ENCODE measurements around the gene GAPDH.

Gene GAPDH

DNA sequence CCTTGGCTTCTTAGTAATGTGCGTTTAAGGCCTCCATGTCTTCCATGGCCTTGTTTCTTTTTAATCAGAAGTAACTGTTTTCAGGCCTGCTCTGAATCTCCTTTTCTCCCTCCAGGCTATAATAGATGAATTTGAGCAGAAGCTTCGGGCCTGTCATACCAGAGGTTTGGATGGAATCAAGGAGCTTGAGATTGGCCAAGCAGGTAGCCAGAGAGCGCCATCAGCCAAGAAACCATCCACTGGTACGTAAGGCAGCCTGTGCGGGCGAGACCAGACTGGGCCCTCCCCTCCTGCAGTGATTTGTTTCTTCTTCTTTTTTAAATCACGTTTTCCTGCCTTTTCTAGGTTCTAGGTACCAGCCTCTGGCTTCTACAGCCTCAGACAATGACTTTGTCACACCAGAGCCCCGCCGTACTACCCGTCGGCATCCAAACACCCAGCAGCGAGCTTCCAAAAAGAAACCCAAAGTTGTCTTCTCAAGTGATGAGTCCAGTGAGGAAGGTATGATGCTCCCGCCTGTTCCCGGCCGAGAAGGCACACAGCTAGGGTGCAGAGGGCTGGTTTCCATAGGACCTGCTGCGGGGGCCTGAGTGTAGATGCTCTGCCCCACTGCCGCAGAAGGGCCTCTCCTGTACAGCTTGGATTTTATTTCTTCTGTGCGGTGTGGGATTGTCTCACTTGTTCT, 3.6 kb upstream of the GAPDH start:
- DNase-seq, result no peak

- peak; percentile 92 for DNase-seq
Observed at GRCh38 chr12:6532051-6532926, 2.0 kb upstream of the GAPDH start.

DNA sequence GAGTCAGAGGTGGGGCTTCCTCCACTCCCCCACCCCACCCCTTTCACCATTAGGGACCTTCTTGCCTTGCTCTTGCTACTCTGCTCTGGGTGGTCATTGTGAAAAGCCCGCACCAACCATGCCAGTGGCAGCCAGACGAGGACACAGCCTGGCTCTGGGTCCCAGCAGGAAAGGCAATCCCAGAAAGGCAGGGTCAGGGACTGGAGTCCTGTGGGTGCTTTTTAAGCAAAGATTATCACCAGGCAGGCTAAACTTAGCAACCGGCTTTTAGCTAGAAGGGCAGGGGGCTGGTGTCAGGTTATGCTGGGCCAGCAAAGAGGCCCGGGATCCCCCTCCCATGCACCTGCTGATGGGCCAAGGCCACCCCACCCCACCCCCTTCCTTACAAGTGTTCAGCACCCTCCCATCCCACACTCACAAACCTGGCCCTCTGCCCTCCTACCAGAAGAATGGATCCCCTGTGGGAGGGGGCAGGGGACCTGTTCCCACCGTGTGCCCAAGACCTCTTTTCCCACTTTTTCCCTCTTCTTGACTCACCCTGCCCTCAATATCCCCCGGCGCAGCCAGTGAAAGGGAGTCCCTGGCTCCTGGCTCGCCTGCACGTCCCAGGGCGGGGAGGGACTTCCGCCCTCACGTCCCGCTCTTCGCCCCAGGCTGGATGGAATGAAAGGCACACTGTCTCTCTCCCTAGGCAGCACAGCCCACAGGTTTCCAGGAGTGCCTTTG, 1.2 kb upstream of the GAPDH start:
- DNase-seq, result peak; percentile 76

DNA sequence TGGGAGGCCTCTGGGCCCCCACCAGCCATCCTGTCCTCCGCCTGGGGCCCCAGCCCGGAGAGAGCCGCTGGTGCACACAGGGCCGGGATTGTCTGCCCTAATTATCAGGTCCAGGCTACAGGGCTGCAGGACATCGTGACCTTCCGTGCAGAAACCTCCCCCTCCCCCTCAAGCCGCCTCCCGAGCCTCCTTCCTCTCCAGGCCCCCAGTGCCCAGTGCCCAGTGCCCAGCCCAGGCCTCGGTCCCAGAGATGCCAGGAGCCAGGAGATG, 729 bp upstream of the GAPDH start:
- no peak for DNase-seq

DNA sequence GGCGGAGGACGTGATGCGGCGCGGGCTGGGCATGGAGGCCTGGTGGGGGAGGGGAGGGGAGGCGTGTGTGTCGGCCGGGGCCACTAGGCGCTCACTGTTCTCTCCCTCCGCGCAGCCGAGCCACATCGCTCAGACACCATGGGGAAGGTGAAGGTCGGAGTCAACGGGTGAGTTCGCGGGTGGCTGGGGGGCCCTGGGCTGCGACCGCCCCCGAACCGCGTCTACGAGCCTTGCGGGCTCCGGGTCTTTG, 303 bp downstream of the GAPDH start:
- no peak for DNase-seq

DNA sequence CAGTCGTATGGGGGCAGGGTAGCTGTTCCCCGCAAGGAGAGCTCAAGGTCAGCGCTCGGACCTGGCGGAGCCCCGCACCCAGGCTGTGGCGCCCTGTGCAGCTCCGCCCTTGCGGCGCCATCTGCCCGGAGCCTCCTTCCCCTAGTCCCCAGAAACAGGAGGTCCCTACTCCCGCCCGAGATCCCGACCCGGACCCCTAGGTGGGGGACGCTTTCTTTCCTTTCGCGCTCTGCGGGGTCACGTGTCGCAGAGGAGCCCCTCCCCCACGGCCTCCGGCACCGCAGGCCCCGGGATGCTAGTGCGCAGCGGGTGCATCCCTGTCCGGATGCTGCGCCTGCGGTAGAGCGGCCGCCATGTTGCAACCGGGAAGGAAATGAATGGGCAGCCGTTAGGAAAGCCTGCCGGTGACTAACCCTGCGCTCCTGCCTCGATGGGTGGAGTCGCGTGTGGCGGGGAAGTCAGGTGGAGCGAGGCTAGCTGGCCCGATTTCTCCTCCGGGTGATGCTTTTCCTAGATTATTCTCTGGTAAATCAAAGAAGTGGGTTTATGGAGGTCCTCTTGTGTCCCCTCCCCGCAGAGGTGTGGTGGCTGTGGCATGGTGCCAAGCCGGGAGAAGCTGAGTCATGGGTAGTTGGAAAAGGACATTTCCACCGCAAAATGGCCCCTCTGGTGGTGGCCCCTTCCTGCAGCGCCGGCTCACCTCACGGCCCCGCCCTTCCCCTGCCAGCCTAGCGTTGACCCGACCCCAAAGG, 804 bp downstream of the GAPDH start:
- DNase-seq, result peak; percentile 78

- DNase-seq, result no peak
Observed at GRCh38 chr12:6535697-6535946, 1.3 kb downstream of the GAPDH start.

DNA sequence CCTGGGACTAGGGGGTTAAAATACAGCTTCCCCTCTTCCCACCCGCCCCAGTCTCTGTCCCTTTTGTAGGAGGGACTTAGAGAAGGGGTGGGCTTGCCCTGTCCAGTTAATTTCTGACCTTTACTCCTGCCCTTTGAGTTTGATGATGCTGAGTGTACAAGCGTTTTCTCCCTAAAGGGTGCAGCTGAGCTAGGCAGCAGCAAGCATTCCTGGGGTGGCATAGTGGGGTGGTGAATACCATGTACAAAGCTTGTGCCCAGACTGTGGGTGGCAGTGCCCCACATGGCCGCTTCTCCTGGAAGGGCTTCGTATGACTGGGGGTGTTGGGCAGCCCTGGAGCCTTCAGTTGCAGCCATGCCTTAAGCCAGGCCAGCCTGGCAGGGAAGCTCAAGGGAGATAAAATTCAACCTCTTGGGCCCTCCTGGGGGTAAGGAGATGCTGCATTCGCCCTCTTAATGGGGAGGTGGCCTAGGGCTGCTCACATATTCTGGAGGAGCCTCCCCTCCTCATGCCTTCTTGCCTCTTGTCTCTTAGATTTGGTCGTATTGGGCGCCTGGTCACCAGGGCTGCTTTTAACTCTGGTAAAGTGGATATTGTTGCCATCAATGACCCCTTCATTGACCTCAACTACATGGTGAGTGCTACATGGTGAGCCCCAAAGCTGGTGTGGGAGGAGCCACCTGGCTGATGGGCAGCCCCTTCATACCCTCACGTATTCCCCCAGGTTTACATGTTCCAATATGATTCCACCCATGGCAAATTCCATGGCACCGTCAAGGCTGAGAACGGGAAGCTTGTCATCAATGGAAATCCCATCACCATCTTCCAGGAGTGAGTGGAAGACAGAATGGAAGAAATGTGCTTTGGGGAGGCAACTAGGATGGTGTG, 1.9 kb downstream of the GAPDH start:
- DNase-seq, result no peak

DNA sequence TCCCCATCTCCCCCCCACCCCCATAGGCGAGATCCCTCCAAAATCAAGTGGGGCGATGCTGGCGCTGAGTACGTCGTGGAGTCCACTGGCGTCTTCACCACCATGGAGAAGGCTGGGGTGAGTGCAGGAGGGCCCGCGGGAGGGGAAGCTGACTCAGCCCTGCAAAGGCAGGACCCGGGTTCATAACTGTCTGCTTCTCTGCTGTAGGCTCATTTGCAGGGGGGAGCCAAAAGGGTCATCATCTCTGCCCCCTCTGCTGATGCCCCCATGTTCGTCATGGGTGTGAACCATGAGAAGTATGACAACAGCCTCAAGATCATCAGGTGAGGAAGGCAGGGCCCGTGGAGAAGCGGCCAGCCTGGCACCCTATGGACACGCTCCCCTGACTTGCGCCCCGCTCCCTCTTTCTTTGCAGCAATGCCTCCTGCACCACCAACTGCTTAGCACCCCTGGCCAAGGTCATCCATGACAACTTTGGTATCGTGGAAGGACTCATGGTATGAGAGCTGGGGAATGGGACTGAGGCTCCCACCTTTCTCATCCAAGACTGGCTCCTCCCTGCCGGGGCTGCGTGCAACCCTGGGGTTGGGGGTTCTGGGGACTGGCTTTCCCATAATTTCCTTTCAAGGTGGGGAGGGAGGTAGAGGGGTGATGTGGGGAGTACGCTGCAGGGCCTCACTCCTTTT, 2.7 kb downstream of the GAPDH start:
- DNase-seq, result no peak

GRCh38 chr12:6537580-6538419, 3.5 kb downstream of the GAPDH start:
- peak; percentile 85 for DNase-seq

DNA sequence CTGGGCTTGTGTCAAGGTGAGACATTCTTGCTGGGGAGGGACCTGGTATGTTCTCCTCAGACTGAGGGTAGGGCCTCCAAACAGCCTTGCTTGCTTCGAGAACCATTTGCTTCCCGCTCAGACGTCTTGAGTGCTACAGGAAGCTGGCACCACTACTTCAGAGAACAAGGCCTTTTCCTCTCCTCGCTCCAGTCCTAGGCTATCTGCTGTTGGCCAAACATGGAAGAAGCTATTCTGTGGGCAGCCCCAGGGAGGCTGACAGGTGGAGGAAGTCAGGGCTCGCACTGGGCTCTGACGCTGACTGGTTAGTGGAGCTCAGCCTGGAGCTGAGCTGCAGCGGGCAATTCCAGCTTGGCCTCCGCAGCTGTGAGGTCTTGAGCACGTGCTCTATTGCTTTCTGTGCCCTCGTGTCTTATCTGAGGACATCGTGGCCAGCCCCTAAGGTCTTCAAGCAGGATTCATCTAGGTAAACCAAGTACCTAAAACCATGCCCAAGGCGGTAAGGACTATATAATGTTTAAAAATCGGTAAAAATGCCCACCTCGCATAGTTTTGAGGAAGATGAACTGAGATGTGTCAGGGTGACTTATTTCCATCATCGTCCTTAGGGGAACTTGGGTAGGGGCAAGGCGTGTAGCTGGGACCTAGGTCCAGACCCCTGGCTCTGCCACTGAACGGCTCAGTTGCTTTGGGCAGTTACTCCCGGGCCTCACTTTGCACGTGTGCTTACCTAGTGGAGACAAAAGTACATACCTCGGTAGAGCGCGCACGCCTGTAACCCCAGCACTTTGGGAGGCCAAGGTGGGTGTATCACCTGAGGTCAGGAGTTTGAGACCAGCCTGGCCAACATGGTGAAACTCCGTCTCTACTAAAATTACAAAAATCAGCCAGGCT, 4.3 kb downstream of the GAPDH start:
- peak; percentile 33 for DNase-seq

GRCh38 chr12:6539314-6539682, 5.0 kb downstream of the GAPDH start:
- DNase-seq, result no peak

GRCh38 chr12:6539707-6540134, 5.4 kb downstream of the GAPDH start:
- no peak for DNase-seq

GRCh38 chr12:6540181-6540877, 6.0 kb downstream of the GAPDH start:
- DNase-seq, result no peak

DNA sequence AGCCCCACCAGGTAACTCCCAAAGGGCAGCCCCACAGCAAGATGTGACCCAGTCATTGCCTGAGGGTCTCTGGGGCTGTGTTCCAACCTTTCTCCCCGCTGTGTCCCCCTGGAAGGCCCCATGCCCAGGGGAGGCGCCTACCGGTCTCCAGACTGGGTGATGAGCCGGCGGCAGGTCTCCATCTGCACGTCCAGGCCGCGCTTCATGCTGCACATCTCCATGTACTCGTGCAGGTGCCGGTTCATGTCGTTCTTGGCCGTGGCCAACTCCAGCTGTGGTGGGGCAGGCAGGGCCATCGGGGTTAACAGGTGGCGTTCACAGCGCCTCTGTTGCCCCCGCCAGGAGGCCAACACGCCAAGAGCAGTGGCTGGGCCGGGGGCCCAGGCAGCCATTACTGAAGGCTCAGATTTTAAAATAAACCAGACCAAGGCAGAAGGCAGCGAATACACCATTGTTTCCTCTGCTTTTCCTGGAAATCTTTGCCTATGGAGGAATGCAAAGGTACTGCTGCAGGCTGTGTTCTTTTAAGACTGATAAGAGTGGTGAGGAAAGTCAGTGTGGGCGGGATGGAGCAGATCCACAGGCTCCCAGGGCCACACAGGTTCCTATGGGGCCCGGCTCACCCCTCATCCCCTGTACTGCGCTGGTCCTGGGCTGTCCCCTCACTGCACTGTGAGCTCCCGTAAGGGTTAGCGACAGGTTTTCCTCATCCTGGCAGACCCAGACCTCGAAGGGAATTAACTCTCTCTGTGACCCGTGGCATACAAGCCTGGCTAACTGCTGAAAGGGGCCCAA, 7.3 kb downstream of the GAPDH start:
- DNase-seq, result no peak

GRCh38 chr12:6542209-6543009, 8.1 kb downstream of the GAPDH start:
- DNase-seq, result no peak

DNA sequence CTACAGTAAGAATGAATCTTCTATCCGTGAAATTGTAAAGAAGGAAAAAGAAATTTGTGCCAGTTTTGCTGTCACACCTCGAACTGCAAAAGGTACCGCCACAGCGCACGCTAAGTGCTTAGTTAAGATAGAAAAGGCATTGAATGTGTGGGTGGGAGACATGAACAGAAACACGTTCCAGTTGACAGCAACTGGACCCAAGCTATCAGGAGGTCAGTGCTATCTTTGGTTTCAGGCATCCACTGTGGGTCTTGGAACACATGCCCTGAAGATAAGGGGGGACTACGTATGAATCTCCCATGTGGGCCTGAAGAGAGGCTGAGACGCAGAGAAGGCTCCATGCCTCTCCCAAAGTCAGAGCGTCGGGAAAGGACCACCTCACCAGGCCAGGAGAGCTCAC, 11.7 kb downstream of the GAPDH start:
- DNase-seq, result no peak

GRCh38 chr12:6547566-6547965, 13.2 kb downstream of the GAPDH start:
- no peak for DNase-seq

Measured in RPMI8226 (cell line).